Lung (tissue), 12 donors: ENCODE measurements around the gene RNU11. TPM values are rescaled to one million over a fixed set of nuclear protein-coding genes. Genes with fewer than 3 reads are reported as not detected.
"Not testable (repeated sequence)": the region's sequence is repeated elsewhere in the genome, so short reads cannot be mapped to it uniquely, and the experiment has no call there.

Experiments
- ATAC-seq: fragments of 200-7000 bp; cut with Tn5 transposase; one replicate; pipeline ENCODE4 v1.9.1; 2020; ENCODE audit warnings: moderate number of reproducible peaks; ENCODE audit not compliant: insufficient read depth, low FRiP score
- DNase-seq, 3 donors: peaks; one replicate each; pipeline ENCODE4 v3.0.0-alpha.2; 2013 to 2017
- H3K27ac ChIP-seq, 2 donors: one replicate each; pipeline ENCODE4 v1.5.1; 2013; ENCODE audit warnings: mild to moderate bottlenecking in 2 of 2, moderate library complexity in 2 of 2, control low read depth in 1 of 2, inconsistent platforms in 1 of 2, low read depth in 1 of 2, low read length in 1 of 2
- H3K27me3 ChIP-seq, 3 donors: one replicate each; pipeline ENCODE4 v1.5.1; 2013; ENCODE audit warnings: low read length in 2 of 3; ENCODE audit not compliant: control insufficient read depth in 3 of 3, insufficient read depth in 3 of 3
- H3K36me3 ChIP-seq, 4 donors: one replicate each; pipeline ENCODE4 v1.5.1; 2013; ENCODE audit warnings: low read length in 4 of 4, mild to moderate bottlenecking in 1 of 4, moderate library complexity in 1 of 4; ENCODE audit not compliant: control insufficient read depth in 4 of 4, insufficient read depth in 4 of 4
- H3K4me1 ChIP-seq, 5 donors: one replicate each; pipeline ENCODE4 v1.5.1; 2013; ENCODE audit warnings: low read length in 5 of 5, mild to moderate bottlenecking in 2 of 5, moderate library complexity in 1 of 5; ENCODE audit not compliant: control insufficient read depth in 5 of 5, insufficient read depth in 5 of 5
- H3K4me3 ChIP-seq: one replicate; pipeline ENCODE4 v1.5.1; 2013; ENCODE audit warnings: mild to moderate bottlenecking, control low read depth, moderate library complexity
- H3K9ac ChIP-seq, 2 donors: one replicate each; pipeline ENCODE4 v1.5.1; 2013; ENCODE audit warnings: low read length in 2 of 2, control low read depth in 1 of 2; ENCODE audit not compliant: insufficient read depth in 1 of 2
- H3K9me3 ChIP-seq, 4 donors: one replicate each; pipeline ENCODE4 v1.5.1; 2013; ENCODE audit warnings: low read length in 3 of 4, mild to moderate bottlenecking in 1 of 4, moderate library complexity in 1 of 4; ENCODE audit not compliant: control insufficient read depth in 4 of 4, insufficient read depth in 3 of 4
- CTCF ChIP-seq: IDR thresholded peaks from 2 replicates; pipeline ENCODE4 v1.5.1; 2012; ENCODE audit warnings: mild to moderate bottlenecking; ENCODE audit errors: control extremely low read depth, extremely low read depth
- WGBS, 2 donors: extraction: QIAGEN DNeasy Blood & Tissue Kit; methylation state at CpG; one replicate each; pipeline ENCODE4 v1.1.7; 2013; 5-methylcytosine and 5-hydroxymethylcytosine counted together
- polyA plus RNA-seq, 2 donors: library from polyadenylated mRNA; stranded (reverse); fragments of 200-250 nt; gene quantifications; one replicate each; pipeline ENCODE4 v1.2.1, GENCODE V29; 2013
- total RNA-seq, 2 donors: library from RNA; depleted of rRNA in 1 of 2; stranded (reverse); fragments of >200 nt in 1 of 2; gene quantifications; one replicate each; pipeline ENCODE4 v1.2.1, GENCODE V29; 2014 to 2021
- donor health status: control.
- donor health status: control.
- donor health status: Bipolar disorder and iron deficiency.
- donor health status: healthy.
- donor health status: DM: yes; HTN: yes; CAD: no.

RNU11 gene
- total and polyA plus RNA-seq, 4 donors: not detected

GRCh38 chr1:28668191-28668955, 20.0 kb downstream of the RNU11 start, which contains the start of gene GMEB1:
Gene GMEB1 (plus strand): TSS chr1:28668784. CDS start chr1:28683613, 14,829 bp downstream.
- peak; percentile 83 for ATAC-seq
- WGBS, 2 donors: 1 to 3% methylated on average over 21 to 51 of the region's 57 CpGs
- no peaks in the 10 kb centered on the region for H3K9me3 ChIP-seq
- H3K4me1 ChIP-seq: peaks cover 0 to 13% (median 5%) of the 10 kb centered on the region in 5 donors
- H3K36me3 ChIP-seq: peaks cover 0 to 1% (median 0%) of the 10 kb centered on the region in 4 donors
- TF ChIP-seq CTCF: no peak
- H3K4me3 ChIP-seq: peak within 1 kb of the TSS; percentile 66
- peak within 1 kb of the TSS; percentile 68 to 99 for H3K9ac ChIP-seq
- H3K27ac ChIP-seq: peak within 1 kb of the TSS; percentile 98 to 100
- H3K27me3 ChIP-seq: no peaks in the 10 kb centered on the region
- DNase-seq: peak; percentile 91 to 94 (median 92)

- ATAC-seq: peak; percentile 75
- 0% methylated on average over 35 to 63 of the region's 63 CpGs for WGBS, 2 donors
- peaks cover 0 to 1% (median 0%) of the 10 kb centered on the region in 4 donors for H3K36me3 ChIP-seq
These were observed 20.7 kb downstream of the RNU11 start for GRCh38 chr1:28668956-28669723.

GRCh38 chr1:28671254-28671780, 22.9 kb downstream of the RNU11 start:
- Histone ChIP-seq H3K9me3 (no peaks in the 10 kb centered on the region), H3K36me3 (peaks cover 0 to 1% (median 0%) of the 10 kb centered on the region in 4 donors), H3K9ac (no peak overlapping the region), H3K4me1 (peaks cover 0 to 13% (median 6%) of the 10 kb centered on the region in 5 donors), H3K27me3 (no peaks in the 10 kb centered on the region), H3K4me3 (no peak overlapping the region), H3K27ac (no peak overlapping the region)
- no peak for TF ChIP-seq CTCF
- DNase-seq: no peak
- no peak for ATAC-seq
- WGBS, 2 donors: 95 to 96% methylated on average over 20 of the region's 20 CpGs

More at GRCh38 chr1:28668956-28669723, 20.7 kb downstream of the RNU11 start:
- Histone ChIP-seq H3K27ac (peak overlapping the region; percentile 95 to 100), H3K4me1 (peaks cover 0 to 13% (median 5%) of the 10 kb centered on the region in 5 donors), H3K9me3 (no peaks in the 10 kb centered on the region), H3K9ac (peak overlapping the region; percentile 68 to 90), H3K4me3 (peak overlapping the region; percentile 66), H3K27me3 (no peaks in the 10 kb centered on the region)
- TF ChIP-seq CTCF: no peak
- peak; percentile 65 to 71 (median 69) for DNase-seq

GRCh38 chr1:28672971-28673370, 24.6 kb downstream of the RNU11 start:
- not testable (repeated sequence) for ATAC-seq, H3K9me3 ChIP-seq, DNase-seq, H3K9ac ChIP-seq, H3K27me3 ChIP-seq, H3K36me3 ChIP-seq, H3K27ac ChIP-seq, H3K4me3 ChIP-seq
- 95 to 98% methylated on average over 15 of the region's 15 CpGs for WGBS, 2 donors
- H3K4me1 ChIP-seq: peaks cover 0 to 11% (median 6%) of the 10 kb centered on the region in 5 donors
